CD4-positive, alpha-beta T cell treated with Interferon gamma for 1 hour (primary cell): ENCODE data around the gene PTGIR.

Experiments
- DNase-seq: peaks from one replicate; pipeline ENCODE4 v3.0.0-alpha.2; 2020

The PTGIR gene

GRCh38 chr19:46613525-46613924, 11.4 kb downstream of the PTGIR start:
- no peak for DNase-seq

- DNase-seq, result no peak
These were observed 13.1 kb downstream of the PTGIR start for GRCh38 chr19:46611776-46612175.

- peak; percentile 19 for DNase-seq
These were observed 13.8 kb downstream of the PTGIR start for GRCh38 chr19:46610851-46611770.

- DNase-seq, result no peak
These were observed 14.5 kb downstream of the PTGIR start for GRCh38 chr19:46610413-46610775.

- DNase-seq, result no peak
These were observed 15.1 kb downstream of the PTGIR start for GRCh38 chr19:46609511-46610412.

GRCh38 chr19:46608581-46609345, 16.1 kb downstream of the PTGIR start:
- DNase-seq, result no peak

GRCh38 chr19:46608178-46608577, 16.7 kb downstream of the PTGIR start:
- DNase-seq, result no peak

GRCh38 chr19:46607448-46607841, 17.4 kb downstream of the PTGIR start:
- DNase-seq, result no peak

GRCh38 chr19:46606681-46607447, 18.0 kb downstream of the PTGIR start:
- DNase-seq, result no peak

- DNase-seq, result no peak
These were observed 18.9 kb downstream of the PTGIR start for GRCh38 chr19:46606019-46606418.

GRCh38 chr19:46605356-46605821, 19.5 kb downstream of the PTGIR start:
- no peak for DNase-seq

GRCh38 chr19:46604781-46605355, 20.0 kb downstream of the PTGIR start:
- DNase-seq, result no peak

GRCh38 chr19:46603752-46604231, 21.1 kb downstream of the PTGIR start:
- no peak for DNase-seq

GRCh38 chr19:46603195-46603637, 21.7 kb downstream of the PTGIR start:
- no peak for DNase-seq

GRCh38 chr19:46602392-46603194, 22.3 kb downstream of the PTGIR start:
- DNase-seq, result no peak

- DNase-seq, result no peak
These were observed 23.3 kb downstream of the PTGIR start, which contains the start of gene CALM3 for GRCh38 chr19:46601318-46602224. TSS of gene CALM3 (plus strand) at chr19:46601330. CDS start at chr19:46601435, 105 bp downstream.

GRCh38 chr19:46600384-46601317, 24.2 kb downstream of the PTGIR start:
- peak; percentile 94 for DNase-seq
